Bronchial epithelial cell (primary cell): ENCODE results near the gene MYH10. TPM values are rescaled to one million over a fixed set of nuclear protein-coding genes. Genes with fewer than 3 reads are reported as not detected.

Source experiments
- DNase-seq: peaks from one replicate; pipeline ENCODE4 v3.0.0-alpha.2; 2010; ENCODE audit warnings: low read depth
- FAIRE-seq: peaks from 2 replicates; lab custom pipeline; 2011; peaks lifted over from hg19 to GRCh38; lab: Jason Lieb, UNC
- H3K27me3 ChIP-seq: 2 replicates; pipeline ENCODE4 v1.5.1; 2011; ENCODE audit warnings: low read length; ENCODE audit not compliant: control insufficient read depth, insufficient read depth
- H3K36me3 ChIP-seq: 2 replicates; pipeline ENCODE4 v1.5.1; 2011; ENCODE audit warnings: low read length; ENCODE audit not compliant: control insufficient read depth, insufficient read depth
- H3K4me3 ChIP-seq: 2 replicates; pipeline ENCODE4 v1.5.1; 2011; ENCODE audit warnings: mild to moderate bottlenecking, low read depth, low read length, control low read depth
- CTCF ChIP-seq: IDR thresholded peaks from 2 replicates; pipeline ENCODE4 v1.5.1; 2011; ENCODE audit warnings: mild to moderate bottlenecking, moderate library complexity, low read length, control low read depth, inconsistent platforms; ENCODE audit not compliant: insufficient read depth, severe bottlenecking
- total RNA-seq: library from RNA; depleted of rRNA; stranded (reverse); fragments of >200 nt; gene quantifications from 2 replicates; pipeline ENCODE4 v1.2.1, GENCODE V29; 2014

Gene MYH10
- total RNA-seq, 1 donor from 2014 or later = 31.6 TPM

- Histone ChIP-seq H3K36me3 (peaks cover 3% of the 10 kb centered on the region), H3K27me3 (no peaks in the 10 kb centered on the region), H3K4me3 (no peak overlapping the region)
- no peak for DNase-seq
- TF ChIP-seq CTCF = no peak
- FAIRE-seq = no peak
Observed at GRCh38 chr17:8623591-8623990, 6.9 kb downstream of the MYH10 start.

- DNase-seq (no peak), FAIRE-seq (no peak)
- Histone ChIP-seq H3K27me3 (no peaks in the 10 kb centered on the region), H3K36me3 (peaks cover 3% of the 10 kb centered on the region), H3K4me3 (no peak overlapping the region)
- no peak for TF ChIP-seq CTCF
Observed at GRCh38 chr17:8622191-8622590, 8.3 kb downstream of the MYH10 start.

GRCh38 chr17:8621585-8621984 is 8.9 kb downstream of the MYH10 start:
- TF ChIP-seq CTCF = no peak
- FAIRE-seq = no peak
- DNase-seq = no peak

GRCh38 chr17:8619294-8619693 is 11.2 kb downstream of the MYH10 start:
- no peak for FAIRE-seq
- no peak for TF ChIP-seq CTCF
- Histone ChIP-seq H3K27me3 (no peaks in the 10 kb centered on the region), H3K4me3 (no peak overlapping the region), H3K36me3 (peaks cover 3% of the 10 kb centered on the region)
- no peak for DNase-seq

More at GRCh38 chr17:8621585-8621984, 8.9 kb downstream of the MYH10 start:
- no peaks in the 10 kb centered on the region for H3K27me3 ChIP-seq
- H3K4me3 ChIP-seq = no peak overlapping the region
- peaks cover 3% of the 10 kb centered on the region for H3K36me3 ChIP-seq

GRCh38 chr17:8618825-8619224 is 11.7 kb downstream of the MYH10 start:
- H3K4me3 ChIP-seq = no peak overlapping the region
- TF ChIP-seq CTCF = no peak
- H3K36me3 ChIP-seq = peaks cover 3% of the 10 kb centered on the region
- no peaks in the 10 kb centered on the region for H3K27me3 ChIP-seq
- DNase-seq (no peak), FAIRE-seq (no peak)

GRCh38 chr17:8614988-8615387 is 15.5 kb downstream of the MYH10 start:
- Histone ChIP-seq H3K4me3 (no peak overlapping the region), H3K36me3 (no peaks in the 10 kb centered on the region), H3K27me3 (no peaks in the 10 kb centered on the region)
- TF ChIP-seq CTCF = no peak
- no peak for DNase-seq
- FAIRE-seq = no peak
